ENCODE measurements around the gene IL13RA1. TPM values are rescaled to one million over a fixed set of nuclear protein-coding genes. Genes with fewer than 3 reads are reported as not detected.

The IL13RA1 gene
- total and polyA plus RNA-seq, 7 donors = 33.6 to 57.6 (median 49.9) TPM

GRCh38 chrX:118720058-118720707 lies 7.2 kb upstream of the IL13RA1 start:
- no peaks in the 10 kb centered on the region for H3K27me3 ChIP-seq
- WGBS, 2 donors = 91 to 95% methylated on average over 3 of the region's 3 CpGs
- no peaks in the 10 kb centered on the region for H3K36me3 ChIP-seq
- no peak overlapping the region for H3K27ac ChIP-seq
- H3K9me3 ChIP-seq = no peaks in the 10 kb centered on the region
- no peak for DNase-seq
- H3K4me1 ChIP-seq = peaks cover 0 to 7% (median 2%) of the 10 kb centered on the region in 4 donors
- TF ChIP-seq POLR2A (IDR thresholded peaks at IDR 0.05) (no peak), POLR2AphosphoS5 (IDR thresholded peaks at IDR 0.05) (no peak), EP300 (IDR thresholded peaks at IDR 0.05) (no peak), CTCF (IDR thresholded peaks at IDR 0.05) (no peak)
- no peak overlapping the region for H3K4me3 ChIP-seq
- intact Hi-C loops (cut with DNase I) = no loop called here

GRCh38 chrX:118723376-118723775 lies 4.0 kb upstream of the IL13RA1 start:
- Histone ChIP-seq H3K36me3 (no peaks in the 10 kb centered on the region), H3K4me3 (no peak overlapping the region), H3K27ac (no peak overlapping the region), H3K4me1 (peaks cover 0 to 25% (median 13%) of the 10 kb centered on the region in 4 donors), H3K9me3 (no peaks in the 10 kb centered on the region), H3K27me3 (no peaks in the 10 kb centered on the region)
- intact Hi-C loops (cut with DNase I) = no loop called here
- TF ChIP-seq EP300 (IDR thresholded peaks at IDR 0.05) = no peak
- no peak for TF ChIP-seq CTCF (IDR thresholded peaks at IDR 0.05)
- no peak for TF ChIP-seq POLR2AphosphoS5 (IDR thresholded peaks at IDR 0.05)
- TF ChIP-seq POLR2A (IDR thresholded peaks at IDR 0.05) = no peak
- WGBS, 2 donors = 40 to 63% methylated on average over 3 of the region's 3 CpGs
- no peak for DNase-seq

- 60 to 89% methylated on average over 5 of the region's 5 CpGs for WGBS, 2 donors
These were observed 3.0 kb upstream of the IL13RA1 start for GRCh38 chrX:118724365-118724764.

GRCh38 chrX:118724775-118725174 lies 2.6 kb upstream of the IL13RA1 start:
- peak overlapping the region; percentile 91 to 98 (median 94) for H3K27ac ChIP-seq
- no peaks in the 10 kb centered on the region for H3K36me3 ChIP-seq
- intact Hi-C loops (cut with DNase I) = loop anchor here (5.0 kb wide), 1 partner anchor 227 kb away; the partner anchor contains the start of gene DOCK11
- no peak for TF ChIP-seq CTCF (IDR thresholded peaks at IDR 0.05)
- TF ChIP-seq EP300 (IDR thresholded peaks at IDR 0.05) = no peak
- TF ChIP-seq POLR2A (IDR thresholded peaks at IDR 0.05) = no peak
- TF ChIP-seq POLR2AphosphoS5 (IDR thresholded peaks at IDR 0.05) = no peak
- 10 to 45% methylated on average over 7 of the region's 7 CpGs for WGBS, 2 donors
- no peaks in the 10 kb centered on the region for H3K27me3 ChIP-seq
- H3K9me3 ChIP-seq = no peaks in the 10 kb centered on the region
- DNase-seq = no peak
- no peak overlapping the region for H3K4me3 ChIP-seq
- H3K4me1 ChIP-seq = peaks cover 0 to 36% (median 15%) of the 10 kb centered on the region in 4 donors

More at GRCh38 chrX:118724365-118724764, 3.0 kb upstream of the IL13RA1 start:
- intact Hi-C loops (cut with DNase I) = no loop called here
- Histone ChIP-seq H3K4me1 (peaks cover 0 to 32% (median 13%) of the 10 kb centered on the region in 4 donors), H3K9me3 (no peaks in the 10 kb centered on the region), H3K4me3 (no peak overlapping the region), H3K27ac (peak overlapping the region; percentile 91 to 98 (median 94)), H3K27me3 (no peaks in the 10 kb centered on the region), H3K36me3 (no peaks in the 10 kb centered on the region)
- TF ChIP-seq POLR2AphosphoS5 (IDR thresholded peaks at IDR 0.05) (no peak), POLR2A (IDR thresholded peaks at IDR 0.05) (no peak), EP300 (IDR thresholded peaks at IDR 0.05) (no peak), CTCF (IDR thresholded peaks at IDR 0.05) (no peak)
- DNase-seq = no peak

Measured in sigmoid colon (tissue), 7 donors.